NCI-H446 treated with DMSO at 0.1 percent for 48 hours (cell line): Measurements from ENCODE around the gene EFNB3.

ENCODE experiments used
- DNase-seq: peaks from one replicate; lab custom pipeline; 2025; lab: John Stamatoyannopoulos, UW

Gene EFNB3

GRCh38 chr17:7717756-7718350 lies 12.9 kb downstream of the EFNB3 start:
- no peak for DNase-seq

GRCh38 chr17:7719661-7720060 lies 14.7 kb downstream of the EFNB3 start:
- no peak for DNase-seq

- DNase-seq = peak; percentile 85
These were observed 15.1 kb downstream of the EFNB3 start for GRCh38 chr17:7720125-7720524.

GRCh38 chr17:7721612-7722011 lies 16.6 kb downstream of the EFNB3 start:
- DNase-seq = no peak

GRCh38 chr17:7727886-7728285 lies 22.9 kb downstream of the EFNB3 start:
- DNase-seq = no peak

GRCh38 chr17:7729816-7730215 lies 24.8 kb downstream of the EFNB3 start:
- DNase-seq = no peak

GRCh38 chr17:7732981-7733539 lies 28.1 kb downstream of the EFNB3 start:
- no peak for DNase-seq

GRCh38 chr17:7737601-7738000 lies 32.6 kb downstream of the EFNB3 start:
- no peak for DNase-seq

- DNase-seq = no peak
These were observed 34.7 kb downstream of the EFNB3 start for GRCh38 chr17:7739746-7740145.

- DNase-seq = peak; percentile 50
These were observed 35.5 kb downstream of the EFNB3 start for GRCh38 chr17:7740481-7741001.

- no peak for DNase-seq
These were observed 37.7 kb downstream of the EFNB3 start for GRCh38 chr17:7742729-7743128.

GRCh38 chr17:7744416-7744815 lies 39.4 kb downstream of the EFNB3 start:
- DNase-seq = no peak

GRCh38 chr17:7745748-7746470 lies 40.9 kb downstream of the EFNB3 start:
- DNase-seq = no peak

GRCh38 chr17:7747635-7748071 lies 42.7 kb downstream of the EFNB3 start:
- no peak for DNase-seq

- DNase-seq = no peak
These were observed 43.2 kb downstream of the EFNB3 start for GRCh38 chr17:7748076-7748775.

- peak; percentile 14 for DNase-seq
These were observed 45.4 kb downstream of the EFNB3 start for GRCh38 chr17:7750321-7750821.

- no peak for DNase-seq
These were observed 49.7 kb downstream of the EFNB3 start for GRCh38 chr17:7754656-7755055.

GRCh38 chr17:7755095-7755890 lies 50.3 kb downstream of the EFNB3 start:
- no peak for DNase-seq

- no peak for DNase-seq
These were observed 52.0 kb downstream of the EFNB3 start for GRCh38 chr17:7756968-7757367.
